ENCODE data around the gene CORO1C. TPM values are rescaled to one million over a fixed set of nuclear protein-coding genes. Genes with fewer than 3 reads are reported as not detected.

CORO1C gene
- polyA plus RNA-seq, 1 donor = 68.4 TPM

- Histone ChIP-seq H3K36me3 (ENCODE audit: control insufficient read depth, insufficient read depth, low read length) (no peaks in the 10 kb centered on the region), H3K27ac (ENCODE audit: low read length) (peak overlapping the region; percentile 2), H3K9me3 (ENCODE audit: control insufficient read depth, low read depth, low read length) (no peaks in the 10 kb centered on the region), H3K4me3 (ENCODE audit: low read length) (no peak overlapping the region), H3K4me1 (ENCODE audit: control insufficient read depth, insufficient read depth, low read length) (no peaks in the 10 kb centered on the region), H3K27me3 (ENCODE audit: control insufficient read depth, insufficient read depth, low read length) (no peaks in the 10 kb centered on the region)
- DNase-seq = no peak
- WGBS (ENCODE audit: insufficient coverage, low lambda C conversion rate) = no CpG with 5 or more reads among the region's 11 CpGs
Measured at GRCh38 chr12:108598553-108599250, 132.6 kb downstream of the CORO1C start.

- DNase-seq = peak in 1 of 2 donors; percentile 29
- Histone ChIP-seq H3K4me3 (ENCODE audit: low read length) (peak within 1 kb of the TSS; percentile 39), H3K27ac (ENCODE audit: low read length) (peak within 1 kb of the TSS; percentile 33), H3K36me3 (ENCODE audit: control insufficient read depth, insufficient read depth, low read length) (no peaks in the 10 kb centered on the region), H3K4me1 (ENCODE audit: control insufficient read depth, insufficient read depth, low read length) (no peaks in the 10 kb centered on the region), H3K9me3 (ENCODE audit: control insufficient read depth, low read depth, low read length) (no peaks in the 10 kb centered on the region), H3K27me3 (ENCODE audit: control insufficient read depth, insufficient read depth, low read length) (no peaks in the 10 kb centered on the region)
- no CpG with 5 or more reads among the region's 27 CpGs for WGBS (ENCODE audit: insufficient coverage, low lambda C conversion rate)
Measured at GRCh38 chr12:108597559-108598471, 133.5 kb downstream of the CORO1C start, which contains the start of gene TMEM119. Gene TMEM119 (minus strand): TSS chr12:108598084. CDS start chr12:108592383, 5,701 bp downstream.

GRCh38 chr12:108596854-108597558, 134.3 kb downstream of the CORO1C start:
- DNase-seq = no peak
- Histone ChIP-seq H3K27ac (ENCODE audit: low read length) (no peak overlapping the region), H3K27me3 (ENCODE audit: control insufficient read depth, insufficient read depth, low read length) (no peaks in the 10 kb centered on the region), H3K4me3 (ENCODE audit: low read length) (peak overlapping the region; percentile 39), H3K9me3 (ENCODE audit: control insufficient read depth, low read depth, low read length) (no peaks in the 10 kb centered on the region), H3K36me3 (ENCODE audit: control insufficient read depth, insufficient read depth, low read length) (no peaks in the 10 kb centered on the region), H3K4me1 (ENCODE audit: control insufficient read depth, insufficient read depth, low read length) (no peaks in the 10 kb centered on the region)
- no CpG with 5 or more reads among the region's 10 CpGs for WGBS (ENCODE audit: insufficient coverage, low lambda C conversion rate)

GRCh38 chr12:108595711-108596647, 135.3 kb downstream of the CORO1C start:
- Histone ChIP-seq H3K4me3 (ENCODE audit: low read length) (peak overlapping the region; percentile 39), H3K36me3 (ENCODE audit: control insufficient read depth, insufficient read depth, low read length) (no peaks in the 10 kb centered on the region), H3K27ac (ENCODE audit: low read length) (no peak overlapping the region), H3K9me3 (ENCODE audit: control insufficient read depth, low read depth, low read length) (no peaks in the 10 kb centered on the region), H3K4me1 (ENCODE audit: control insufficient read depth, insufficient read depth, low read length) (no peaks in the 10 kb centered on the region), H3K27me3 (ENCODE audit: control insufficient read depth, insufficient read depth, low read length) (no peaks in the 10 kb centered on the region)
- no CpG with 5 or more reads among the region's 17 CpGs for WGBS (ENCODE audit: insufficient coverage, low lambda C conversion rate)
- DNase-seq = no peak

Other genes starting within 250 kb of the CORO1C start
- gene FICD, start 216.2 kb downstream of the CORO1C start, polyA plus RNA-seq = 2.5 TPM
- 52.7 TPM for gene SART3, start 170.3 kb downstream of the CORO1C start, polyA plus RNA-seq
- gene ISCU, start 168.9 kb downstream of the CORO1C start, polyA plus RNA-seq = 103 TPM
- 14.6 TPM for gene TMEM119, start 133.4 kb downstream of the CORO1C start, polyA plus RNA-seq
- 5.6 TPM for gene SELPLG, start 97.6 kb downstream of the CORO1C start, polyA plus RNA-seq
- gene SSH1, start 126.1 kb upstream of the CORO1C start, polyA plus RNA-seq = 13.7 TPM
- not detected for gene DAO, start 148.6 kb upstream of the CORO1C start, polyA plus RNA-seq